Tibial artery (tissue), 4 donors: ENCODE data around the gene DUS4L.
A peak's percentile ranks its signal among the peaks of the same experiment; 100 is the strongest.

Source experiments
- DNase-seq, 2 donors: peaks; one replicate each; pipeline ENCODE4 v3.0.0-alpha.2; 2019
- H3K27ac ChIP-seq, 2 donors: fragments of 200-600 bp; sonication (generic) in 1 of 2; 1 replicate in 1 of 2; 2 replicates in 1 of 2; pipeline ENCODE4 v1.5.1; 2018 to 2019; ENCODE audit warnings: mild to moderate bottlenecking in 1 of 2
- H3K27me3 ChIP-seq, 2 donors: fragments of 200-600 bp; sonication (generic) in 1 of 2; one replicate each; pipeline versions ENCODE4 v1.5.1 to v1.6.0; 2016 to 2019
- H3K36me3 ChIP-seq, 3 donors: fragments of 200-600 bp; sonication (generic) in 2 of 3; one replicate each; pipeline ENCODE4 v1.5.1; 2016 to 2019; ENCODE audit warnings: mild to moderate bottlenecking in 2 of 3
- H3K4me1 ChIP-seq, 4 donors: fragments of 200-600 bp; sonication (generic) in 2 of 4; 1 replicate in 3 of 4; 2 replicates in 1 of 4; pipeline ENCODE4 v1.5.1; 2016 to 2019
- H3K4me3 ChIP-seq, 2 donors: fragments of 200-600 bp; sonication (generic) in 1 of 2; 1 replicate in 1 of 2; 2 replicates in 1 of 2; pipeline ENCODE4 v1.5.1; 2018 to 2019; ENCODE audit warnings: mild to moderate bottlenecking in 2 of 2
- H3K9me3 ChIP-seq, 3 donors: fragments of 200-600 bp; sonication (generic) in 1 of 3; one replicate each; pipeline ENCODE4 v1.5.1; 2016 to 2019
- CTCF ChIP-seq, 2 experiments: fragments of 200-600 bp in 1 of 2; fragments of 450-650 bp in 1 of 2; IDR thresholded peaks; one replicate each; pipeline ENCODE4 v1.5.1; 2017 to 2019; ENCODE audit warnings: antibody characterized with exemption in 2 of 2, mild to moderate bottlenecking in 1 of 2, moderate library complexity in 1 of 2
- intact Hi-C: fragments of 100-400 bp; cut with DNase I; formaldehyde crosslinking; loops from one replicate; pipeline ENCODE4 v1.15.0; 2023; ENCODE audit warnings: low total_unique reads

DUS4L gene

GRCh38 chr7:107615910-107616680 lies 52.3 kb downstream of the DUS4L start:
- Histone ChIP-seq H3K27me3 (no peaks in the 10 kb centered on the region), H3K9me3 (no peaks in the 10 kb centered on the region), H3K4me1 (no peaks in the 10 kb centered on the region), H3K27ac (no peak overlapping the region), H3K36me3 (peaks cover 34 to 50% (median 42%) of the 10 kb centered on the region in 3 donors), H3K4me3 (no peak overlapping the region)
- intact Hi-C loops: no loop called here
- peak in 1 of 2 donors; percentile 39 for DNase-seq
- TF ChIP-seq CTCF (IDR thresholded peaks at IDR 0.05): no peak

- no peak for TF ChIP-seq CTCF (IDR thresholded peaks at IDR 0.05)
- DNase-seq: no peak
- H3K4me3 ChIP-seq: no peak overlapping the region
- no peaks in the 10 kb centered on the region for H3K9me3 ChIP-seq
- intact Hi-C loops: no loop called here
- H3K4me1 ChIP-seq: no peaks in the 10 kb centered on the region
- no peaks in the 10 kb centered on the region for H3K27me3 ChIP-seq
- peaks cover 12 to 25% (median 15%) of the 10 kb centered on the region in 3 donors for H3K36me3 ChIP-seq
- no peak overlapping the region for H3K27ac ChIP-seq
Observed at GRCh38 chr7:107622429-107622828, 58.7 kb downstream of the DUS4L start.

- TF ChIP-seq CTCF (IDR thresholded peaks at IDR 0.05): no peak
- Histone ChIP-seq H3K4me1 (no peaks in the 10 kb centered on the region), H3K9me3 (no peaks in the 10 kb centered on the region), H3K4me3 (no peak overlapping the region), H3K27me3 (no peaks in the 10 kb centered on the region), H3K36me3 (peaks cover 12 to 25% (median 15%) of the 10 kb centered on the region in 3 donors), H3K27ac (no peak overlapping the region)
- no peak for DNase-seq
- intact Hi-C loops: no loop called here
Observed at GRCh38 chr7:107622894-107623293, 59.1 kb downstream of the DUS4L start.

- Histone ChIP-seq H3K27ac (no peak overlapping the region), H3K27me3 (no peaks in the 10 kb centered on the region), H3K9me3 (no peaks in the 10 kb centered on the region), H3K4me1 (no peaks in the 10 kb centered on the region), H3K4me3 (no peak overlapping the region), H3K36me3 (peaks cover 11 to 28% (median 16%) of the 10 kb centered on the region in 3 donors)
- intact Hi-C loops: no loop called here
- DNase-seq: no peak
- TF ChIP-seq CTCF (IDR thresholded peaks at IDR 0.05): no peak
Observed at GRCh38 chr7:107627002-107627401, 63.2 kb downstream of the DUS4L start.
